Endothelial cell (in vitro differentiated cells): ENCODE measurements around the gene STAB2. TPM values are rescaled to one million over a fixed set of nuclear protein-coding genes. Genes with fewer than 3 reads are reported as not detected.

ENCODE experiments used
- DNase-seq: peaks from one replicate; pipeline ENCODE4 v3.0.0; 2021; ENCODE audit warnings: low spot score
- H3K27ac Mint-ChIP-seq: one replicate; pipeline ENCODE4 v1.8.0; 2021; ENCODE audit warnings: mixed read lengths, inconsistent platforms; ENCODE audit not compliant: unreplicated experiment
- H3K27me3 Mint-ChIP-seq: one replicate; pipeline ENCODE4 v1.8.0; 2021; ENCODE audit warnings: mild to moderate bottlenecking, moderate library complexity, mixed read lengths, inconsistent platforms; ENCODE audit not compliant: unreplicated experiment
- H3K36me3 Mint-ChIP-seq: one replicate; pipeline ENCODE4 v1.8.0; 2021; ENCODE audit warnings: mild to moderate bottlenecking, low read depth, mixed read lengths, inconsistent platforms; ENCODE audit not compliant: unreplicated experiment
- H3K4me1 Mint-ChIP-seq: one replicate; pipeline ENCODE4 v1.8.0; 2021; ENCODE audit warnings: mild to moderate bottlenecking, mixed read lengths, inconsistent platforms; ENCODE audit not compliant: unreplicated experiment
- H3K4me3 Mint-ChIP-seq: one replicate; pipeline ENCODE4 v1.8.0; 2021; ENCODE audit warnings: mild to moderate bottlenecking, mixed read lengths, inconsistent platforms; ENCODE audit not compliant: unreplicated experiment
- H3K9me3 Mint-ChIP-seq: one replicate; pipeline ENCODE4 v1.8.0; 2021; ENCODE audit warnings: mixed read lengths, inconsistent platforms; ENCODE audit not compliant: unreplicated experiment
- CTCF ChIP-seq: fragments of 200-600 bp; sonication (generic); IDR thresholded peaks from one replicate; pipeline ENCODE4 v1.5.0; 2021; ENCODE audit warnings: antibody characterized with exemption; ENCODE audit not compliant: unreplicated experiment
- total RNA-seq: library from RNA; stranded (reverse); fragmentation: NEBNext Ultra II Directional; extraction: Animal tissue kit (Norgen Biotek cat#: 25700); gene quantifications from one replicate; pipeline ENCODE4 v1.2.1, GENCODE V29; 2021; ENCODE audit not compliant: unreplicated experiment

STAB2 gene
- total RNA-seq, 1 donor from 2014 or later: 0.10 TPM

DNA sequence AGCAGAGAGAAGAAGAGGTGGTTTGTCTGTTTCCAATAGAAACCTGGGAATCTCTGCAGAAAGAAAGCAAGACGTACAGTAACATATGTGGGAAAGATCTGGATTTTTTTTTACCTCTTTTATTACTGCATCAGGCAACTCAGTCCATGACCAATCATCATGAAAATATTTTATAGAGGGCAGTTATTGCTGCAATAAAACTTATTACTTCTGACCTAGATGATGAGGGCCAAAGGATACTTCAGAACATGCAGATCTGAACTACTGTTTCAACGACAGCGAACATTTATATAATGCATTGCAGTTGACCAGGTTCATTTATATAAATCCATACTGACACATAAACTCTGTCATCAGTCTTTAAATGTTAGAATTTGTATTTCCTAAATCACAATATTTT lies 67.7 kb downstream of the STAB2 start:
- Mint-ChIP-seq H3K36me3 (no peaks in the 10 kb centered on the region), H3K27me3 (no peaks in the 10 kb centered on the region), H3K27ac (no peak overlapping the region), H3K4me1 (peaks cover 13% of the 10 kb centered on the region), H3K9me3 (no peaks in the 10 kb centered on the region), H3K4me3 (no peak overlapping the region)
- TF ChIP-seq CTCF: no peak
- no peak for DNase-seq

- Mint-ChIP-seq H3K4me3 (no peak overlapping the region), H3K4me1 (peaks cover 13% of the 10 kb centered on the region), H3K36me3 (no peaks in the 10 kb centered on the region), H3K9me3 (no peaks in the 10 kb centered on the region), H3K27ac (no peak overlapping the region), H3K27me3 (no peaks in the 10 kb centered on the region)
- DNase-seq: no peak
- no peak for TF ChIP-seq CTCF
Measured at GRCh38 chr12:103656291-103656690, 69.2 kb downstream of the STAB2 start.

DNA sequence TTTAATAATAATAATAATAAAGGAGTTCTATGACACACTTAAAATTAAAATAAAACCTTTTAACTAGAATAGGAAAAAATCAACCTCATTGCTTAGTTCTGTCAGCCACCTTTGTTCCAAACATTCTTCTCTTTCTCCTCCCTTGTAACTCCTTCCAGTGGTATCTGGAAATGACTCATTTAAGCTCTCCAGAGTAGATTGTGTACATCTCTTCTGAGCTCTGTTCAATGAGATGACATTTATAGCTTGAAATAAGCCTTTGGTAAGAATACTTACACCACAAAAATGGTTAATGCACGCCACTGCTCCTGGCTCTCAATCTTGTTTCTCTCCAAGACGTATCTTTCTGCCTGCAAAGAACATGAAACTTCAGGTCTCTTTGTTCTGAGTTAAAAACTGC lies 70.3 kb downstream of the STAB2 start:
- Mint-ChIP-seq H3K27me3 (no peaks in the 10 kb centered on the region), H3K9me3 (no peaks in the 10 kb centered on the region), H3K4me1 (peaks cover 13% of the 10 kb centered on the region), H3K36me3 (no peaks in the 10 kb centered on the region), H3K4me3 (no peak overlapping the region), H3K27ac (no peak overlapping the region)
- no peak for TF ChIP-seq CTCF
- no peak for DNase-seq

- no peak for DNase-seq
- Mint-ChIP-seq H3K4me1 (peaks cover 4% of the 10 kb centered on the region), H3K36me3 (no peaks in the 10 kb centered on the region), H3K27ac (no peak overlapping the region), H3K4me3 (no peak overlapping the region), H3K27me3 (peaks cover 3% of the 10 kb centered on the region), H3K9me3 (no peaks in the 10 kb centered on the region)
- TF ChIP-seq CTCF: no peak
Measured at GRCh38 chr12:103664626-103665025, 77.6 kb downstream of the STAB2 start.

- peaks cover 4% of the 10 kb centered on the region for H3K4me1 Mint-ChIP-seq
- peaks cover 3% of the 10 kb centered on the region for H3K27me3 Mint-ChIP-seq
- H3K9me3 Mint-ChIP-seq: no peaks in the 10 kb centered on the region
- no peak overlapping the region for H3K27ac Mint-ChIP-seq
- H3K36me3 Mint-ChIP-seq: no peaks in the 10 kb centered on the region
- no peak for TF ChIP-seq CTCF
- no peak overlapping the region for H3K4me3 Mint-ChIP-seq
- DNase-seq: no peak
Measured at GRCh38 chr12:103665971-103666370, 78.9 kb downstream of the STAB2 start.
